ENCODE data around the gene VMP1. TPM values are rescaled to one million over a fixed set of nuclear protein-coding genes. Genes with fewer than 3 reads are reported as not detected.
"Not testable (repeated sequence)": the region's sequence is repeated elsewhere in the genome, so short reads cannot be mapped to it uniquely, and the experiment has no call there.

VMP1 gene
- total RNA-seq, 1 experiment from 2014 or later, result 72.8 TPM

DNA sequence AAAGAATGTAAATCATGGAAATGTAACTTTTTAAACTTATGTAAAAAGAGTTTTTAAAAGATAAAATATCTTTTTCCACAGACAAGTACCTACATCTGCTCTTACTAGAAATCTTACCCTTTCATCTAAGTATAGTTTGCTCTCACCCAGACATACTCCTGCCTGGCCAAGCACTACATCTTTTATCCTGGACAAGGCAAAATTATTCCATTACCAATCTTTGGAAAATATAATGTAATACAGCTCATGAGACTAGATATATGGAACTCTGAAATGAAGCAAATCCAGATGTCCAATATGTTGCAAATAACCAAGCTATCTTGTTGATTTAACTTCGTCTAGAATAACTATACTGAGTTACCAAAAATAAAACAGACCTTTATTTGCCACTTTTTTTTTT lies 50.0 kb downstream of the VMP1 start:
- Mint-ChIP-seq H3K27me3 (ENCODE audit: low read depth) (no peaks in the 10 kb centered on the region), H3K27ac (no peak overlapping the region), H3K36me3 (peaks cover 22% of the 10 kb centered on the region), H3K9me3 (peaks cover 7% of the 10 kb centered on the region), H3K4me3 (no peak overlapping the region), H3K4me1 (peaks cover 11% of the 10 kb centered on the region)
- DNase-seq (ENCODE audit: low spot score), result no peak
- POLR2A ChIA-PET, result no interaction called here
- CTCF ChIA-PET, result interaction anchor here (0.6 to 0.9 kb wide), 2 partner anchors 45 to 280 kb away, joined by 3 read pairs; no protein-coding TSS in a partner anchor
- ATAC-seq, result no peak
- TF ChIP-seq MXD4 (CRISPR knock-in tag; IDR thresholded peaks at IDR 0.05; ENCODE audit: borderline replicate concordance) (no peak), ZNF121 (CRISPR knock-in tag; IDR thresholded peaks at IDR 0.05) (no peak), SP1 (CRISPR knock-in tag; conservative IDR thresholded peaks at IDR 0.05) (no peak), OVOL2 (CRISPR knock-in tag; IDR thresholded peaks at IDR 0.05; ENCODE audit: borderline replicate concordance) (no peak), TCF7 (CRISPR knock-in tag; IDR thresholded peaks at IDR 0.05; ENCODE audit: low read depth) (no peak), TP53 (CRISPR knock-in tag; IDR thresholded peaks at IDR 0.05) (no peak), ZNF219 (CRISPR knock-in tag; IDR thresholded peaks at IDR 0.05; ENCODE audit: borderline replicate concordance) (no peak), ZNF423 (CRISPR knock-in tag; IDR thresholded peaks at IDR 0.05) (no peak), JUN (CRISPR knock-in tag; IDR thresholded peaks at IDR 0.05) (no peak), CBFB (CRISPR knock-in tag; IDR thresholded peaks at IDR 0.05; ENCODE audit: low read depth) (no peak)
- TF ChIP-seq, protein P1, sequence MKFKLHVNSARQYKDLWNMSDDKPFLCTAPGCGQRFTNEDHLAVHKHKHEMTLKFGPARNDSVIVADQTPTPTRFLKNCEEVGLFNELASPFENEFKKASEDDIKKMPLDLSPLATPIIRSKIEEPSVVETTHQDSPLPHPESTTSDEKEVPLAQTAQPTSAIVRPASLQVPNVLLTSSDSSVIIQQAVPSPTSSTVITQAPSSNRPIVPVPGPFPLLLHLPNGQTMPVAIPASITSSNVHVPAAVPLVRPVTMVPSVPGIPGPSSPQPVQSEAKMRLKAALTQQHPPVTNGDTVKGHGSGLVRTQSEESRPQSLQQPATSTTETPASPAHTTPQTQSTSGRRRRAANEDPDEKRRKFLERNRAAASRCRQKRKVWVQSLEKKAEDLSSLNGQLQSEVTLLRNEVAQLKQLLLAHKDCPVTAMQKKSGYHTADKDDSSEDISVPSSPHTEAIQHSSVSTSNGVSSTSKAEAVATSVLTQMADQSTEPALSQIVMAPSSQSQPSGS (CRISPR knock-in tag; IDR thresholded peaks at IDR 0.05; ENCODE audit: borderline replicate concordance, low read depth), result no peak
- TF ChIP-seq, protein P2, sequence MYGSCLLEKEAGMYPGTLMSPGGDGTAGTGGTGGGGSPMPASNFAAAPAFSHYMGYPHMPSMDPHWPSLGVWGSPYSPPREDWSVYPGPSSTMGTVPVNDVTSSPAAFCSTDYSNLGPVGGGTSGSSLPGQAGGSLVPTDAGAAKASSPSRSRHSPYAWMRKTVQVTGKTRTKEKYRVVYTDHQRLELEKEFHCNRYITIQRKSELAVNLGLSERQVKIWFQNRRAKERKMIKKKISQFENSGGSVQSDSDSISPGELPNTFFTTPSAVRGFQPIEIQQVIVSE (CRISPR knock-in tag; IDR thresholded peaks at IDR 0.05; ENCODE audit: borderline replicate concordance), result no peak

DNA sequence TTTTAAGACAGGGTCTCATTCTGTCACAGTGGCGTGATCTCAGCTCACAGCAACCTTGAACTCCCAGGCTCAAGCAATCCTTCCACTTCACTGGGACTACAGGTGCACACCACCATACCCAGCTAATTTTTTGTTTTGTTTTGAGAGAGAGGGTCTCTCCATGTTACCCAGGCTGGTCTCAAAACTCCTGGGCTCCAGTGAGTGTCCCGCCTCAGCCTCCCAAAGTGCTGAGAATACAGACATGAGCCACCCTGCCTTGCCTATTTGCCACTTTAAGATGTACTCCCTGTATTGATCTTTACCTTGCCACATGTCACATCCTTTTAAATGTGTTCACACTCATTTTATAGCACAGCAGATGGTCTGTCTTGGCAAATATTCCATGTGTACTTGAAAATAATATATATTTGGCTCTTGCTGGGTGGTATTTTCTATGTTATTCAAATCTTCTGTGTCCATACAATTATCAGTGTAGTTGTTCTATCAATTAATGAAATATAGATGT lies 50.5 kb downstream of the VMP1 start:
- Mint-ChIP-seq H3K4me1 (peaks cover 11% of the 10 kb centered on the region), H3K27me3 (ENCODE audit: low read depth) (no peaks in the 10 kb centered on the region), H3K27ac (peak overlapping the region; percentile 12; the same call in 1 of the 2 replicates), H3K4me3 (no peak overlapping the region), H3K36me3 (peaks cover 22% of the 10 kb centered on the region), H3K9me3 (peaks cover 7% of the 10 kb centered on the region)
- DNase-seq (ENCODE audit: low spot score) (no peak), ATAC-seq (no peak)
- TF ChIP-seq OVOL2 (CRISPR knock-in tag; IDR thresholded peaks at IDR 0.05; ENCODE audit: borderline replicate concordance), result no peak
- no peak for TF ChIP-seq JUN (CRISPR knock-in tag; IDR thresholded peaks at IDR 0.05)
- no peak for TF ChIP-seq ZNF138 (CRISPR knock-in tag; conservative IDR thresholded peaks at IDR 0.05)
- TF ChIP-seq, protein P3, sequence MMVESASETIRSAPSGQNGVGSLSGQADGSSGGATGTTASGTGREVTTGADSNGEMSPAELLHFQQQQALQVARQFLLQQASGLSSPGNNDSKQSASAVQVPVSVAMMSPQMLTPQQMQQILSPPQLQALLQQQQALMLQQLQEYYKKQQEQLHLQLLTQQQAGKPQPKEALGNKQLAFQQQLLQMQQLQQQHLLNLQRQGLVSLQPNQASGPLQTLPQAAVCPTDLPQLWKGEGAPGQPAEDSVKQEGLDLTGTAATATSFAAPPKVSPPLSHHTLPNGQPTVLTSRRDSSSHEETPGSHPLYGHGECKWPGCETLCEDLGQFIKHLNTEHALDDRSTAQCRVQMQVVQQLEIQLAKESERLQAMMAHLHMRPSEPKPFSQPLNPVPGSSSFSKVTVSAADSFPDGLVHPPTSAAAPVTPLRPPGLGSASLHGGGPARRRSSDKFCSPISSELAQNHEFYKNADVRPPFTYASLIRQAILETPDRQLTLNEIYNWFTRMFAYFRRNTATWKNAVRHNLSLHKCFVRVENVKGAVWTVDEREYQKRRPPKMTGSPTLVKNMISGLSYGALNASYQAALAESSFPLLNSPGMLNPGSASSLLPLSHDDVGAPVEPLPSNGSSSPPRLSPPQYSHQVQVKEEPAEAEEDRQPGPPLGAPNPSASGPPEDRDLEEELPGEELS (CRISPR knock-in tag; IDR thresholded peaks at IDR 0.05), result no peak
- no peak for TF ChIP-seq EMX1 (CRISPR knock-in tag; IDR thresholded peaks at IDR 0.05)
- TF ChIP-seq NR2C2 (CRISPR knock-in tag; IDR thresholded peaks at IDR 0.05), result no peak
- POLR2A ChIA-PET, result no interaction called here
- CTCF ChIA-PET, result interaction anchor here (0.6 to 0.9 kb wide), 2 partner anchors 45 to 279 kb away, joined by 3 read pairs; no protein-coding TSS in a partner anchor

DNA sequence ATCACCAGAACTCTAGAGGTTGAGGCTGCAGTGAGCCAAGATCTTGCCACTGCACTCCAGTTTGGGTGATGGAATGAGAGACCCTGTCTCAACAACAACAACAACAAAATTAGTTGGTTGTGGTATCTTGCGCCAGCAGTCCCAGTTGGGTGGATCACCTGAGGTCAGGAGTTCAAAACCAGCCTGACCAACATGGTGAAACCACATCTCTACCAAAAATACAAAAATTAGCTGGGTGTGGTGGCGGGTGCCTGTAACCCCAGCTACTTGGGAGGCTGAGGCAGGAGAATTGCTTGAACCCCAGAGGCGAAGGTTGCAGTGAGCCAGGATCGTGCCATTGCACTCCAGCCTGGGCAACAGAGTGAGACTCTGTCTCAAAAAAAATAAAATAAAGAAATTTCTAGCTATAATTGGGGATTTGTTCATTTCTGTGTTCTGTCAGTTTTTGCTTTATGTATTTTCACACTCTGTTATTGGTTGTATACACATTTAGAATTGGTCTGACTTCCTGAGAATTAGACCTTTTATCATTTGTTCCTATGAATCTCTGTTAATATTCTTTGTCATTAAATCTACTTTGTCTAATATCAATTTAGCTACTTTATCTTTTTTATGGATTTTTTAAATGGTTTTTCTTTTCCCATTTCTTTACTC lies 51.7 kb downstream of the VMP1 start:
- Mint-ChIP-seq H3K4me1 (peaks cover 11% of the 10 kb centered on the region), H3K36me3 (peaks cover 22% of the 10 kb centered on the region)
- ATAC-seq; POLR2A ChIA-PET; H3K9me3 Mint-ChIP-seq; CTCF ChIA-PET; H3K27me3 Mint-ChIP-seq (ENCODE audit: low read depth); H3K4me3 Mint-ChIP-seq; H3K27ac Mint-ChIP-seq; DNase-seq (ENCODE audit: low spot score): not testable (repeated sequence)

Data from WTC11 (cell line).